GM12872 (cell line): ENCODE measurements around the gene CAMSAP1.

Experiments
- CTCF ChIP-seq: IDR thresholded peaks from 3 replicates; pipeline ENCODE4 v1.5.1; 2011; ENCODE audit warnings: low read depth, mild to moderate bottlenecking, low read length, moderate library complexity; ENCODE audit not compliant: insufficient read depth

The CAMSAP1 gene

DNA sequence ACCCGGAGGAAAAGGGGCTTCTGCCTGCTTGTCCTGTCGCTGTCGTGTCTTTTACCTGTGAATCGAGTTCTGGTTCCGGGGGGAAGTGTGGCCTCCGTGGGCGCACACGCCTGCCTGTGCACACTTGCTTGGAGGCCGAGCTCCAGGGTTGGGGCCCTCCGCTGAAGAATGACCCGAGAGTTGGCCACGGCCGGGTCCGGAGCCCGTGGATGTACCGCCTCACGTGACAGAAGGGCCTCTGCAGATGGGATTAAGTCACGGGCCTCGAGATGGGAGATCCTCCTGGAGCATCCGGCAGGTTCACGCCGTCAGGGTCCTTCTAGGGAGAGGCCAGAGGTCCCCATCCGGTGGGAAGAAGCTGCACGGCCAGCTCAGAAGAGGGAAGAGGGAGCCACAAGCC, 124.4 kb downstream of the CAMSAP1 start:
- no peak for TF ChIP-seq CTCF

DNA sequence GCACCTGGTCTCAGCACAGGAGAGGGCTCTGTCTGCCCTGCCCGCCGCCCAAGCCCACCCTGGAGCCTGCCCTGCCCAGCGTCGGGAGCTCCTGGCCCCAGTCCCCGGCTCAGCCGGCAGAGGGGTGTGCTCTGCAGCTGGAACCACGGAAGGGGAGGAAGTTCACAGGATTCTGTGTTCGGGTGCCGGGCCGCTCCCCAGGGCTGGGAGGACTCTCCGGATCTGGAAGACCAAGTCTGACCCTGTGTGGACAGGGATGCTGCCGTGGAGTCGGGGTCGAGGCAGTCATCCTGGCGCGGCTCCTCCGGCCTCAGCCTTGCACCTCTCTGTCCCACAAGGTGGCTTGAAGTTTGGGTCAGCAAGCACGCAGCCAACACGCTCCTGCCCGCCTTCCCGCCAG, 126.7 kb downstream of the CAMSAP1 start:
- no peak for TF ChIP-seq CTCF

DNA sequence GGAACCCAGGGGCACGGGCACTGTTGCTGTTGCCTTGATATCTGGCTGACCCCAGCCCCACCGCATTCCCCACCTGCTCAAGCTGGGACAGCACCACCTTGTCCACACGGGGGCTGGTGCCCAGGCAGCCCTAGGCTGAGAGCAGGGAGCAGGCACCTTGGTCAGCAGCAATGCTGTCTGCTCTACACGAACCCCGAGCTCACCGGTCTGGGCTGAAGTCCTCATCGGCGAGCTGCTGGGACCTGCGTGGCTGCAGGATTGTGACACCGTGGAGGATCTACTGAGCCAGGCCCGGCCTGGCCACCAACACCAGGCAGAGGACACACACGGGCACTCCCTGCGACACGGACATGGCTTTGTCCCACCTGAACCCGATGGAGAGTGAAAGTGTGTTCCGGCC, 127.3 kb downstream of the CAMSAP1 start:
- no peak for TF ChIP-seq CTCF

- no peak for TF ChIP-seq CTCF
These were observed 127.8 kb downstream of the CAMSAP1 start for GRCh38 chr9:135779571-135779970.

DNA sequence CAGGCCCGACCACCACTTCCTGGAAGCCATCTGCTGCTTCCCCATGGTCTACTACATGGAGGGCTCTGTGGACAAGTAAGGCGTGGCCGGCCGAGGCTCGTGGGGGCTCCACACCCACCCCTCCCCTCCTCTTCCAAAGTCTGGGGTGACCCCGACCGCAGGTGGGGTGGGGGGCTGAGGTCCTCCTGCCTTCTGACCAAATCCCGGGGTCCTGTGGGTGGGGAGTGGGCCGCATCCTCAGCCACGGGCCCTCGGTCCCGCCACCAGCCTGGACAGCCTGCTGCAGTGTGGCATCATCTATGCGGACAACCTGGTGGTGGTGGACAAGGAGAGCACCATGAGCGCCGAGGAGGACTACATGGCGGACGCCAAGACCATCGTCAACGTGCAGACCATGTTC, 128.9 kb downstream of the CAMSAP1 start:
- no peak for TF ChIP-seq CTCF

- no peak for TF ChIP-seq CTCF
These were observed 129.6 kb downstream of the CAMSAP1 start for GRCh38 chr9:135777623-135778177.

GRCh38 chr9:135776893-135777622, 130.3 kb downstream of the CAMSAP1 start:
- TF ChIP-seq CTCF: no peak
